KBM-7 (cell line): Measurements from ENCODE around the gene SLC2A14.
A peak's percentile ranks its signal among the peaks of the same experiment; 100 is the strongest.
"Not testable (repeated sequence)": the region's sequence is repeated elsewhere in the genome, so short reads cannot be mapped to it uniquely, and the experiment has no call there.

Experiments used
- DNase-seq: peaks from one replicate; pipeline ENCODE4 v3.0.0-alpha.2; 2015
- in situ Hi-C: fragments of 300-500 bp; cut with MboI; formaldehyde crosslinking; loops from 2 replicates; pipeline ENCODE4 v1.14.3; 2020; ENCODE audit warnings: low sequenced_read_pairs, low pct_unique_long_range_greater_than_20kb, mixed read lengths

SLC2A14 gene

GRCh38 chr12:7872566-7873319, at the start of gene SLC2A14:
TSS of gene SLC2A14 (minus strand) at chr12:7872915. CDS start at chr12:7869880, 3,035 bp downstream.
- in situ Hi-C loops, result no loop called here
- no peak for DNase-seq

- in situ Hi-C loops, DNase-seq: not testable (repeated sequence)
Measured at GRCh38 chr12:7921181-7921580, 48.5 kb upstream of the SLC2A14 start.

- DNase-seq, in situ Hi-C loops: not testable (repeated sequence)
Measured at GRCh38 chr12:7918268-7918590, 45.5 kb upstream of the SLC2A14 start.

- DNase-seq, result no peak
- in situ Hi-C loops, result no loop called here
Measured at GRCh38 chr12:7917392-7918267, 44.9 kb upstream of the SLC2A14 start.

- in situ Hi-C loops, result no loop called here
- no peak for DNase-seq
Measured at GRCh38 chr12:7916936-7917335, 44.2 kb upstream of the SLC2A14 start.

- in situ Hi-C loops, result no loop called here
- DNase-seq, result no peak
Measured at GRCh38 chr12:7915661-7916403, 43.1 kb upstream of the SLC2A14 start.

GRCh38 chr12:7910106-7910505, 37.4 kb upstream of the SLC2A14 start:
- in situ Hi-C loops, DNase-seq: not testable (repeated sequence)

- in situ Hi-C loops, result no loop called here
- DNase-seq, result peak; percentile 54
Measured at GRCh38 chr12:7907009-7907408, 34.3 kb upstream of the SLC2A14 start.

GRCh38 chr12:7906303-7906702, 33.6 kb upstream of the SLC2A14 start:
- DNase-seq, in situ Hi-C loops: not testable (repeated sequence)

- peak; percentile 27 for DNase-seq
- in situ Hi-C loops, result not testable (repeated sequence)
Measured at GRCh38 chr12:7905600-7906125, 32.9 kb upstream of the SLC2A14 start.

- in situ Hi-C loops, result no loop called here
- DNase-seq, result peak; percentile 5
Measured at GRCh38 chr12:7905071-7905470, 32.4 kb upstream of the SLC2A14 start.

- in situ Hi-C loops, result not testable (repeated sequence)
Measured at GRCh38 chr12:7902416-7902815, 29.7 kb upstream of the SLC2A14 start.

GRCh38 chr12:7899755-7900154, 27.0 kb upstream of the SLC2A14 start:
- in situ Hi-C loops, result no loop called here
- DNase-seq, result no peak

More at GRCh38 chr12:7902416-7902815, 29.7 kb upstream of the SLC2A14 start:
- DNase-seq, result not testable (repeated sequence)

- in situ Hi-C loops, DNase-seq: not testable (repeated sequence)
Measured at GRCh38 chr12:7896726-7897125, 24.0 kb upstream of the SLC2A14 start.

GRCh38 chr12:7892186-7892980, 19.7 kb upstream of the SLC2A14 start:
- in situ Hi-C loops, result no loop called here
- DNase-seq, result no peak

- peak; percentile 80 for DNase-seq
- in situ Hi-C loops, result no loop called here
Measured at GRCh38 chr12:7884689-7885088, 12.0 kb upstream of the SLC2A14 start.

GRCh38 chr12:7881736-7882120, 9.0 kb upstream of the SLC2A14 start:
- in situ Hi-C loops, DNase-seq: not testable (repeated sequence)

- DNase-seq, in situ Hi-C loops: not testable (repeated sequence)
Measured at GRCh38 chr12:7880952-7881735, 8.4 kb upstream of the SLC2A14 start.
